ENCODE measurements around the gene GPR161. TPM values are rescaled to one million over a fixed set of nuclear protein-coding genes. Genes with fewer than 3 reads are reported as not detected.

The GPR161 gene
- total RNA-seq, 1 donor from 2014 or later, result 14.5 TPM

- peaks cover 5% of the 10 kb centered on the region for H3K36me3 ChIP-seq
- H3K9me3 ChIP-seq, result no peaks in the 10 kb centered on the region
- TF ChIP-seq CTCF (IDR thresholded peaks at IDR 0.05), result no peak
- H3K4me1 ChIP-seq, result no peaks in the 10 kb centered on the region
- intact Hi-C loops (cut with DNase I), result no loop called here
- ATAC-seq (no peak), DNase-seq (no peak)
- no peak overlapping the region for H3K27ac ChIP-seq
- H3K27me3 ChIP-seq, result no peaks in the 10 kb centered on the region
- no peak overlapping the region for H3K4me3 ChIP-seq
Observed at GRCh38 chr1:168102487-168102886, 34.2 kb downstream of the GPR161 start.

DNA sequence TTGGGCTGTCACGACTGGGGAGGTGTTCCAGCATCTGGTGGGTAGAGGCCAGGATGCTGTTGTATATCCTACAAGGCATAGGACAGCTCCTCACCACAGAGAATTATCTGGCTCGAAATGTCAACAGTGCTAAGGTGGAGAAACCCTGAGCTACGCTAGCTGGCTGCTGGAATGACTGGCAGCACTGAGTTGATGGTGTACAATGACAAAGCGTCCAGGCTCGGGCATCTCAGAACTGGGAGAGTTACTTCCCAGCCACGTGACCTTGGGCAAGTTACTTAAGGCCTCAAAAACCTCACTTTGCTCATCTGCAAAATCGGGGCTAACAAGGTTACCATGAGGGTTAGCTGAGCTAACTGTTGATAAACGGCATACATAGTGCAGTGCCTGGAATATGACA is 35.4 kb downstream of the GPR161 start:
- DNase-seq (no peak), ATAC-seq (no peak)
- TF ChIP-seq CTCF (IDR thresholded peaks at IDR 0.05), result no peak
- Histone ChIP-seq H3K27ac (no peak overlapping the region), H3K4me3 (no peak overlapping the region), H3K27me3 (no peaks in the 10 kb centered on the region), H3K9me3 (no peaks in the 10 kb centered on the region), H3K4me1 (no peaks in the 10 kb centered on the region), H3K36me3 (peaks cover 9% of the 10 kb centered on the region)
- intact Hi-C loops (cut with DNase I), result no loop called here

- DNase-seq, result no peak
- Histone ChIP-seq H3K4me3 (no peak overlapping the region), H3K36me3 (peaks cover 11% of the 10 kb centered on the region), H3K9me3 (no peaks in the 10 kb centered on the region), H3K4me1 (no peaks in the 10 kb centered on the region), H3K27ac (no peak overlapping the region), H3K27me3 (no peaks in the 10 kb centered on the region)
- intact Hi-C loops (cut with DNase I), result no loop called here
- TF ChIP-seq CTCF (IDR thresholded peaks at IDR 0.05), result no peak
- ATAC-seq, result no peak
Observed at GRCh38 chr1:168100315-168101002, 36.3 kb downstream of the GPR161 start.

DNA sequence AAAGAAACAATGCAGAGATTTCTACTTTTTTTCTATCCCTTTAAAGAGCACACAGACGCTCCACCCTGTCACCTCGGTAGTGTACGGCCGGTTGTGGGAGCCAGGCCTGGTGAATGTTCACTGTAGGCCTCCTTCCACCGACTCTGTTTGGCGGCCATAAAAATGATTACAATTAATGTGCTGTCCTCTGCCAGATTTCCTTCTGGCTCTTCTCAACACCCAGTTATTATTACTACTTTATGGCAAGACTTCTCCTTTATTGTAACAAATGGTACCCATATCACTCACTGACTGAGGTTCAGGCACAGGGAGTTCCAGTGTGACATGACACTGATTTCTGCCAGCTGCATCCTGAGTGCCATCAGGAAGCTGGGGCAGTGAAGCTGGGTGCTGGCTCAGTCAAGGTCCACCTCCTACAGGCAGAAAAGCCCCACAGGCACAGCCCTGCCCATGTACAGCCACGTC is 37.4 kb downstream of the GPR161 start:
- H3K36me3 ChIP-seq, result peaks cover 11% of the 10 kb centered on the region
- ATAC-seq, result no peak
- no peaks in the 10 kb centered on the region for H3K9me3 ChIP-seq
- no peaks in the 10 kb centered on the region for H3K4me1 ChIP-seq
- DNase-seq, result no peak
- no peaks in the 10 kb centered on the region for H3K27me3 ChIP-seq
- intact Hi-C loops (cut with DNase I), result no loop called here
- H3K27ac ChIP-seq, result no peak overlapping the region
- no peak for TF ChIP-seq CTCF (IDR thresholded peaks at IDR 0.05)
- no peak overlapping the region for H3K4me3 ChIP-seq

DNA sequence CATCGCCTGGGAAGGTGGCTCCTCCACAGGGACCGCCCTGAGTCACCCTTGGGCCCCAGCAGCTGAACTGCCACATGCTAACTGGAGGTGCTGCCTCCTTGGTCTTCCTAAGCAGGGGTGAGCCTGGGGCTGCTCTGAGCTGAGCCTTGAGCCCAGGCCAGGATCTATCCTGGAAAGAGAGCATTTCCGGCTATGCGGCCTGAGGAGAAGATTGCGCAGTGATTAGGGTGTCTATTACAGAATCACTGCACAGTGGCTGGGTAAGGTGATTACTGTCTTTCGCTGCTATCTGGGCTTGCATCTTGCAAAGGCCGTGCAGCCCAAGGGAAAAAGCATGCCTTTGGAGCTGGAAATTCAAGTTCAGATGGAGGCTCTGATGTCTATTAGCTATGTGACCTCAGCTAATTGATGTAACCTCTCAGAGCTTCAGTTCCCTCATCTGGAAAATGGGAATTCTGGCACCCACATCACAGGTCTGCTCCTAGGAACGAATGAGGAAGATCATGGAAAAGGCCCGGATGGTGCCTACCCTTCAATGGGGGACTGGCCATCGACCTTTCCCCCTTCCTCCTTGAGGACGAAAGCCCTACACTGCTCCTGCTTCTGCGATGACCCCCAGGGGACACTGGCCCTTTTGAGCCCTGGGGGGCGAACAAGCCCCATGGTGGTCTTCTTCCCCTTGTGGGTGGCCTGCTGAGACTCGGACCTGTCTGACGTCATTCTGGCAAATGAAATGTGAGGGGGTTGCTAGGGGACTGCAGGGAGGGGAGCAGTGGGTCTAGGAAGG is 38.0 kb downstream of the GPR161 start:
- intact Hi-C loops (cut with DNase I), result no loop called here
- Histone ChIP-seq H3K36me3 (peaks cover 7% of the 10 kb centered on the region), H3K4me3 (no peak overlapping the region), H3K4me1 (no peaks in the 10 kb centered on the region), H3K27me3 (no peaks in the 10 kb centered on the region), H3K9me3 (no peaks in the 10 kb centered on the region), H3K27ac (no peak overlapping the region)
- no peak for ATAC-seq
- DNase-seq, result no peak
- TF ChIP-seq CTCF (IDR thresholded peaks at IDR 0.05), result no peak

Data from upper lobe of right lung (tissue), 1 donor.